HEK293 (cell line): ENCODE results near the gene PMEL.
A peak's percentile ranks its signal among the peaks of the same experiment; 100 is the strongest.

Experiments used
- CTCF ChIA-PET: fragments of 350-600 bp; formaldehyde crosslinking; extraction: SDS; loops from one replicate; lab custom pipeline; 2021; ENCODE audit warnings: antibody characterized with exemption; lab: Yijun Ruan, JAX
- POLR2A ChIA-PET: fragments of 300-600 bp; formaldehyde crosslinking; extraction: SDS; loops from one replicate; lab custom pipeline; 2020; ENCODE audit warnings: antibody characterized with exemption, inconsistent platforms; lab: Yijun Ruan, JAX
- H3K27ac ChIP-seq: fragments of 200-500 bp; sonication (Bioruptor generic); 2 replicates; pipeline ENCODE4 v1.5.1; 2014; ENCODE audit warnings: low read depth, low read length, control low read depth, inconsistent platforms; ENCODE audit errors: extremely low read depth
- H3K36me3 ChIP-seq, 2 experiments: fragments of 200-500 bp in 1 of 2; sonication (Bioruptor generic) in 1 of 2; 1 replicate in 1 of 2; 2 replicates in 1 of 2; pipeline ENCODE4 v1.5.1; 2014 to 2017; ENCODE audit warnings: inconsistent platforms in 2 of 2, low read length in 2 of 2; ENCODE audit not compliant: control insufficient read depth in 2 of 2, insufficient read depth in 1 of 2
- H3K4me1 ChIP-seq: fragments of 200-500 bp; sonication (Bioruptor generic); 2 replicates; pipeline ENCODE4 v1.5.1; 2014; ENCODE audit warnings: mild to moderate bottlenecking, low read length, inconsistent platforms; ENCODE audit not compliant: control insufficient read depth, insufficient read depth
- H3K4me3 ChIP-seq: 2 replicates; pipeline ENCODE4 v1.5.1; 2011; ENCODE audit warnings: low read depth, mild to moderate bottlenecking, control low read depth, low read length, moderate library complexity
- H3K9me3 ChIP-seq: fragments of 200-500 bp; sonication (Bioruptor generic); 2 replicates; pipeline ENCODE4 v1.5.1; 2014; ENCODE audit warnings: low read depth, low read length, inconsistent platforms; ENCODE audit not compliant: control insufficient read depth, insufficient read depth
- GFI1B ChIP-seq: fragments of 450-650 bp; formaldehyde crosslinking; IDR thresholded peaks from 2 replicates; pipeline ENCODE4 v1.5.1; 2016; ENCODE audit warnings: missing biosample characterization, missing genetic modification characterization
- KLF1 ChIP-seq: fragments of 450-650 bp; formaldehyde crosslinking; IDR thresholded peaks from 2 replicates; pipeline ENCODE4 v1.5.1; 2016; ENCODE audit warnings: missing biosample characterization, missing genetic modification characterization
- KLF16 ChIP-seq: fragments of 450-650 bp; formaldehyde crosslinking; IDR thresholded peaks from 2 replicates; pipeline ENCODE4 v1.5.1; 2017; ENCODE audit warnings: missing biosample characterization, missing genetic modification characterization
- KLF8 ChIP-seq: fragments of 450-650 bp; formaldehyde crosslinking; IDR thresholded peaks from 2 replicates; pipeline ENCODE4 v1.5.1; 2016; ENCODE audit warnings: missing biosample characterization, missing genetic modification characterization
- MZF1 ChIP-seq: fragments of 450-650 bp; formaldehyde crosslinking; IDR thresholded peaks from 2 replicates; pipeline ENCODE4 v1.5.1; 2017; ENCODE audit warnings: missing biosample characterization, missing genetic modification characterization, borderline replicate concordance
- OSR2 ChIP-seq: fragments of 450-650 bp; formaldehyde crosslinking; IDR thresholded peaks from 2 replicates; pipeline ENCODE4 v1.5.1; 2016; ENCODE audit warnings: missing biosample characterization, missing genetic modification characterization
- PRDM1 ChIP-seq: fragments of 450-650 bp; formaldehyde crosslinking; IDR thresholded peaks from 2 replicates; pipeline ENCODE4; 2016; ENCODE audit warnings: missing biosample characterization, missing genetic modification characterization
- SALL2 ChIP-seq: fragments of 450-650 bp; formaldehyde crosslinking; IDR thresholded peaks from 2 replicates; pipeline ENCODE4 v1.5.0; 2017; ENCODE audit warnings: missing biosample characterization, mild to moderate bottlenecking, missing genetic modification characterization, borderline replicate concordance
- SCRT1 ChIP-seq: fragments of 450-650 bp; formaldehyde crosslinking; IDR thresholded peaks from 2 replicates; pipeline ENCODE4 v1.5.1; 2016; ENCODE audit warnings: missing biosample characterization, missing genetic modification characterization, borderline replicate concordance
- ZBTB17 ChIP-seq: fragments of 450-650 bp; formaldehyde crosslinking; IDR thresholded peaks from 2 replicates; pipeline ENCODE4 v1.5.1; 2016; ENCODE audit warnings: missing biosample characterization, missing genetic modification characterization
- ZBTB21 ChIP-seq: fragments of 450-650 bp; formaldehyde crosslinking; IDR thresholded peaks from 2 replicates; pipeline ENCODE4 v1.5.1; 2017; ENCODE audit warnings: missing biosample characterization, missing genetic modification characterization
- ZNF155 ChIP-seq: fragments of 450-650 bp; formaldehyde crosslinking; IDR thresholded peaks from 2 replicates; pipeline ENCODE4 v1.5.1; 2016; ENCODE audit warnings: missing biosample characterization, missing genetic modification characterization
- ZNF202 ChIP-seq: fragments of 450-650 bp; formaldehyde crosslinking; IDR thresholded peaks from 2 replicates; pipeline ENCODE4 v1.5.1; 2016; ENCODE audit warnings: missing biosample characterization, missing genetic modification characterization, borderline replicate concordance
- ZNF302 ChIP-seq: fragments of 450-650 bp; formaldehyde crosslinking; IDR thresholded peaks from 2 replicates; pipeline ENCODE4 v1.5.1; 2016; ENCODE audit warnings: missing biosample characterization, missing genetic modification characterization, low read depth
- ZNF426 ChIP-seq: fragments of 450-650 bp; formaldehyde crosslinking; IDR thresholded peaks from 2 replicates; pipeline ENCODE4 v1.5.1; 2017; ENCODE audit warnings: missing biosample characterization, missing genetic modification characterization, mild to moderate bottlenecking, inconsistent platforms, moderate library complexity
- ZNF544 ChIP-seq: fragments of 450-650 bp; formaldehyde crosslinking; IDR thresholded peaks from 2 replicates; pipeline ENCODE4 v1.5.0; 2017; ENCODE audit warnings: missing biosample characterization, missing genetic modification characterization
- ZNF561 ChIP-seq: fragments of 450-650 bp; IDR thresholded peaks from 2 replicates; pipeline ENCODE4 v1.5.1; 2018; ENCODE audit warnings: missing biosample characterization, missing genetic modification characterization, borderline replicate concordance
- ZNF580 ChIP-seq: fragments of 450-650 bp; formaldehyde crosslinking; IDR thresholded peaks from 2 replicates; pipeline ENCODE4 v1.5.1; 2016; ENCODE audit warnings: missing biosample characterization, missing genetic modification characterization
- ZNF585B ChIP-seq: fragments of 450-650 bp; formaldehyde crosslinking; IDR thresholded peaks from 2 replicates; pipeline ENCODE4 v1.5.1; 2016; ENCODE audit warnings: missing biosample characterization, missing genetic modification characterization
- ZNF624 ChIP-seq: fragments of 450-650 bp; formaldehyde crosslinking; IDR thresholded peaks from 2 replicates; pipeline ENCODE4 v1.5.1; 2017; ENCODE audit warnings: missing biosample characterization, missing genetic modification characterization
- ZNF76 ChIP-seq: fragments of 450-650 bp; formaldehyde crosslinking; IDR thresholded peaks from 2 replicates; pipeline ENCODE4; 2016; ENCODE audit warnings: low read depth, missing biosample characterization, missing genetic modification characterization, borderline replicate concordance
- ZNF791 ChIP-seq: fragments of 450-650 bp; formaldehyde crosslinking; IDR thresholded peaks from 2 replicates; pipeline ENCODE4 v1.5.1; 2016; ENCODE audit warnings: missing biosample characterization, missing genetic modification characterization
- ZNF792 ChIP-seq: fragments of 450-650 bp; formaldehyde crosslinking; IDR thresholded peaks from 2 replicates; pipeline ENCODE4 v1.5.1; 2016; ENCODE audit warnings: missing biosample characterization, missing genetic modification characterization
- TF ChIP-seq, protein P1 (sequence below): fragments of 450-650 bp; formaldehyde crosslinking; IDR thresholded peaks from 2 replicates; pipeline ENCODE4 v1.5.1; 2016; ENCODE audit warnings: missing biosample characterization, missing genetic modification characterization
- TF ChIP-seq, protein P2 (sequence below): fragments of 450-650 bp; formaldehyde crosslinking; IDR thresholded peaks from 2 replicates; pipeline ENCODE4; 2016; ENCODE audit warnings: missing biosample characterization, missing genetic modification characterization
- TF ChIP-seq, protein P3 (sequence below): fragments of 450-650 bp; formaldehyde crosslinking; IDR thresholded peaks from 2 replicates; pipeline ENCODE4 v1.5.1; 2016; ENCODE audit warnings: missing biosample characterization, missing genetic modification characterization

Gene PMEL

GRCh38 chr12:55963760-55964159 is 2.1 kb downstream of the PMEL start:
- TF ChIP-seq KLF1 (no peak), ZNF580 (tag by site-specific recombination) (no peak), ZNF624 (tag by site-specific recombination) (no peak), OSR2 (tag by site-specific recombination) (no peak), GFI1B (no peak), ZNF561 (tag by site-specific recombination) (no peak), PRDM1 (tag by site-specific recombination) (peak; percentile 98)
- TF ChIP-seq, protein P1, sequence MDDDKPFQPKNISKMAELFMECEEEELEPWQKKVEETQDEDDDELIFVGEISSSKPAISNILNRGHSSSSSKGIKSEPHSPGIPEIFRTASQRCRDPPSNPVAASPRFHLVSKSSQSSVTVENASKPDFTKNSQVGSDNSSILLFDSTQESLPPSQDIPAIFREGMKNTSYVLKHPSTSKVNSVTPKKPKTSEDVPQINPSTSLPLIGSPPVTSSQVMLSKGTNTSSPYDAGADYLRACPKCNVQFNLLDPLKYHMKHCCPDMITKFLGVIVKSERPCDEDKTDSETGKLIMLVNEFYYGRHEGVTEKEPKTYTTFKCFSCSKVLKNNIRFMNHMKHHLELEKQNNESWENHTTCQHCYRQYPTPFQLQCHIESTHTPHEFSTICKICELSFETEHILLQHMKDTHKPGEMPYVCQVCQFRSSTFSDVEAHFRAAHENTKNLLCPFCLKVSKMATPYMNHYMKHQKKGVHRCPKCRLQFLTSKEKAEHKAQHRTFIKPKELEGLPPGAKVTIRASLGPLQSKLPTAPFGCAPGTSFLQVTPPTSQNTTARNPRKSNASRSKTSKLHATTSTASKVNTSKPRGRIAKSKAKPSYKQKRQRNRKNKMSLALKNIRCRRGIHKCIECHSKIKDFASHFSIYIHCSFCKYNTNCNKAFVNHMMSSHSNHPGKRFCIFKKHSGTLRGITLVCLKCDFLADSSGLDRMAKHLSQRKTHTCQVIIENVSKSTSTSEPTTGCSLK (tag by site-specific recombination), result no peak
- TF ChIP-seq, all 188 proteins: peak for 1
- H3K4me3 ChIP-seq, result no peak overlapping the region
- H3K9me3 ChIP-seq, result no peaks in the 10 kb centered on the region
- ChIA-PET CTCF (no interaction called here), POLR2A (no interaction called here)
- H3K36me3 ChIP-seq, result peaks cover 2 to 12% of the 10 kb centered on the region in 2 experiments
- H3K4me1 ChIP-seq, result peaks cover 5% of the 10 kb centered on the region
- H3K27ac ChIP-seq, result no peak overlapping the region

GRCh38 chr12:55957106-55957859 is 8.6 kb downstream of the PMEL start:
- TF ChIP-seq ZNF302 (no peak), SCRT1 (tag by site-specific recombination) (peak; percentile 21; the same call in 1 of the 2 replicates)
- TF ChIP-seq, all 188 proteins: peak for 1
- Histone ChIP-seq H3K9me3 (no peaks in the 10 kb centered on the region), H3K27ac (no peak overlapping the region), H3K36me3 (no peaks in the 10 kb centered on the region), H3K4me1 (no peaks in the 10 kb centered on the region), H3K4me3 (no peak overlapping the region)
- CTCF ChIA-PET, result interaction anchor here (0.7 to 4.5 kb wide), 9 partner anchors 16 to 39 kb away, joined by 3 to 21 read pairs (median 4); partner anchors contain the start of genes DGKA and RAB5B
- POLR2A ChIA-PET, result interaction anchor here (0.5 to 5.7 kb wide), 2 partner anchors 17 to 49 kb away, joined by 5 to 22 read pairs; partner anchors contain the start of gene RAB5B

- POLR2A ChIA-PET, result interaction anchor here (5.7 kb wide), 1 partner anchor 18 kb away, joined by 22 read pairs; the partner anchor contains the start of gene RAB5B
- H3K27ac ChIP-seq, result no peak overlapping the region
- H3K9me3 ChIP-seq, result no peaks in the 10 kb centered on the region
- no peaks in the 10 kb centered on the region for H3K4me1 ChIP-seq
- H3K4me3 ChIP-seq, result no peak overlapping the region
- H3K36me3 ChIP-seq, result no peaks in the 10 kb centered on the region
- CTCF ChIA-PET, result interaction anchor here (0.5 to 4.5 kb wide), 11 partner anchors 13 to 206 kb away, joined by 3 to 21 read pairs (median 4); partner anchors contain the start of gene RAB5B
- TF ChIP-seq KLF16 (tag by site-specific recombination) (no peak), ZNF76 (no peak), KLF8 (tag by site-specific recombination) (no peak), ZBTB17 (peak; percentile 68), ZNF561 (tag by site-specific recombination) (no peak), ZNF155 (no peak), ZNF544 (no peak), ZNF426 (no peak), ZNF792 (tag by site-specific recombination) (no peak), ZBTB21 (tag by site-specific recombination) (no peak), ZNF791 (no peak), ZNF202 (tag by site-specific recombination) (no peak), ZNF585B (tag by site-specific recombination) (no peak), SALL2 (tag by site-specific recombination) (no peak), MZF1 (no peak)
- TF ChIP-seq, protein P2, sequence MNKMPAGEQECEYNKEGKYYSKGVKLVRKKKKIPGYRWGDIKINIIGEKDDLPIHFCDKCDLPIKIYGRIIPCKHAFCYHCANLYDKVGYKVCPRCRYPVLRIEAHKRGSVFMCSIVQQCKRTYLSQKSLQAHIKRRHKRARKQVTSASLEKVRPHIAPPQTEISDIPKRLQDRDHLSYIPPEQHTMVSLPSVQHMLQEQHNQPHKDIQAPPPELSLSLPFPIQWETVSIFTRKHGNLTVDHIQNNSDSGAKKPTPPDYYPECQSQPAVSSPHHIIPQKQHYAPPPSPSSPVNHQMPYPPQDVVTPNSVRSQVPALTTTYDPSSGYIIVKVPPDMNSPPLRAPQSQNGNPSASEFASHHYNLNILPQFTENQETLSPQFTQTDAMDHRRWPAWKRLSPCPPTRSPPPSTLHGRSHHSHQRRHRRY, result no peak
- TF ChIP-seq, protein P3, sequence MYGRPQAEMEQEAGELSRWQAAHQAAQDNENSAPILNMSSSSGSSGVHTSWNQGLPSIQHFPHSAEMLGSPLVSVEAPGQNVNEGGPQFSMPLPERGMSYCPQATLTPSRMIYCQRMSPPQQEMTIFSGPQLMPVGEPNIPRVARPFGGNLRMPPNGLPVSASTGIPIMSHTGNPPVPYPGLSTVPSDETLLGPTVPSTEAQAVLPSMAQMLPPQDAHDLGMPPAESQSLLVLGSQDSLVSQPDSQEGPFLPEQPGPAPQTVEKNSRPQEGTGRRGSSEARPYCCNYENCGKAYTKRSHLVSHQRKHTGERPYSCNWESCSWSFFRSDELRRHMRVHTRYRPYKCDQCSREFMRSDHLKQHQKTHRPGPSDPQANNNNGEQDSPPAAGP (tag by site-specific recombination), result no peak
Measured at GRCh38 chr12:55955800-55956508, 9.9 kb downstream of the PMEL start.
